Thoracic aorta (tissue), 2 donors: ENCODE measurements around the gene HMGN4. TPM values are rescaled to one million over a fixed set of nuclear protein-coding genes. Genes with fewer than 3 reads are reported as not detected.
A peak's percentile ranks its signal among the peaks of the same experiment; 100 is the strongest.

Experiments
- ATAC-seq: fragments of 150-250 bp; one replicate; pipeline ENCODE4 v1.8.0; 2017; ENCODE audit warnings: low read depth; ENCODE audit not compliant: insufficient number of reproducible peaks, low FRiP score
- DNase-seq: peaks from one replicate; pipeline ENCODE4 v3.0.0-alpha.2; 2020; ENCODE audit warnings: low spot score
- H3K27ac ChIP-seq, 2 donors: fragments of 200-600 bp; sonication (generic); 1 replicate in 1 of 2; 2 replicates in 1 of 2; pipeline ENCODE4 v1.5.1; 2016; ENCODE audit warnings: mild to moderate bottlenecking in 2 of 2, moderate library complexity in 2 of 2
- H3K27me3 ChIP-seq: fragments of 200-600 bp; sonication (generic); replicated peaks from 2 replicates; pipeline ENCODE4 v1.6.0; 2016; ENCODE audit warnings: mild to moderate bottlenecking; ENCODE audit not compliant: insufficient read depth
- H3K36me3 ChIP-seq: fragments of 200-600 bp; sonication (generic); one replicate; pipeline ENCODE4 v1.5.1; 2016
- H3K4me1 ChIP-seq, 2 donors: fragments of 200-600 bp; sonication (generic); 1 replicate in 1 of 2; 2 replicates in 1 of 2; pipeline versions ENCODE4 v1.5.1 to v1.6.0; 2016; ENCODE audit warnings: low read depth in 2 of 2, mild to moderate bottlenecking in 1 of 2; ENCODE audit not compliant: control insufficient read depth in 1 of 2
- H3K4me3 ChIP-seq: fragments of 200-600 bp; sonication (generic); 2 replicates; pipeline ENCODE4 v1.5.1; 2016; ENCODE audit warnings: mild to moderate bottlenecking
- H3K9me3 ChIP-seq: fragments of 200-600 bp; sonication (generic); 2 replicates; pipeline ENCODE4 v1.5.1; 2016
- total RNA-seq, 2 donors: library from RNA; depleted of rRNA; stranded (reverse); fragments of >200 nt; gene quantifications; one replicate each; pipeline versions ENCODE4 v1.1.0 to v1.2.3, GENCODE V29; 2016
- TF ChIP-seq, protein P1 (sequence below): fragments of 200-600 bp; sonication (generic); IDR thresholded peaks from one replicate; pipeline ENCODE4 v1.5.1; 2019; ENCODE audit warnings: antibody characterized with exemption

HMGN4 gene
- total RNA-seq, 2 donors from 2014 or later: 41.3 to 45.9 TPM

DNA sequence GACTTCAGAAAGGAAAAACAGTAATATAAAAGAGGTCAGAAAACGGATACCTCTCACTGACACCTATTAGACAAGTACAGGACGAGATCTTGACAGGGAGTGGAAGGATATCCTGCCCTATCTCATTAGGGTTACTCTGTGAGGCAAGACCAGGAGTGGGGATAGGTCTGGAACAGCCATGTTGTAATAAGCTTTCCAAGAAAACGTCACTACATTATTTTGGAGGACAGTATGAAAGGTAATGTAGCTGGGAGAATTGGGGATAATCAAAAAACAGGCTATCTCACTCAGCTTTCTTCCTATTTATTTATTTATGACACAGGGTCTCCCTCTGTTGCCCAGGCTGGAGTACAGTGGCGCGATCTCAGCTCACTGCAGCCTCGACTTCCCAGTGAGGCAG, 25.3 kb downstream of the HMGN4 start:
- ATAC-seq (no peak), DNase-seq (no peak)
- Histone ChIP-seq H3K36me3 (no peaks in the 10 kb centered on the region), H3K9me3 (no peaks in the 10 kb centered on the region), H3K27ac (no peak overlapping the region), H3K4me1 (no peaks in the 10 kb centered on the region), H3K27me3 (no peaks in the 10 kb centered on the region), H3K4me3 (no peak overlapping the region)
- TF ChIP-seq, protein P1, sequence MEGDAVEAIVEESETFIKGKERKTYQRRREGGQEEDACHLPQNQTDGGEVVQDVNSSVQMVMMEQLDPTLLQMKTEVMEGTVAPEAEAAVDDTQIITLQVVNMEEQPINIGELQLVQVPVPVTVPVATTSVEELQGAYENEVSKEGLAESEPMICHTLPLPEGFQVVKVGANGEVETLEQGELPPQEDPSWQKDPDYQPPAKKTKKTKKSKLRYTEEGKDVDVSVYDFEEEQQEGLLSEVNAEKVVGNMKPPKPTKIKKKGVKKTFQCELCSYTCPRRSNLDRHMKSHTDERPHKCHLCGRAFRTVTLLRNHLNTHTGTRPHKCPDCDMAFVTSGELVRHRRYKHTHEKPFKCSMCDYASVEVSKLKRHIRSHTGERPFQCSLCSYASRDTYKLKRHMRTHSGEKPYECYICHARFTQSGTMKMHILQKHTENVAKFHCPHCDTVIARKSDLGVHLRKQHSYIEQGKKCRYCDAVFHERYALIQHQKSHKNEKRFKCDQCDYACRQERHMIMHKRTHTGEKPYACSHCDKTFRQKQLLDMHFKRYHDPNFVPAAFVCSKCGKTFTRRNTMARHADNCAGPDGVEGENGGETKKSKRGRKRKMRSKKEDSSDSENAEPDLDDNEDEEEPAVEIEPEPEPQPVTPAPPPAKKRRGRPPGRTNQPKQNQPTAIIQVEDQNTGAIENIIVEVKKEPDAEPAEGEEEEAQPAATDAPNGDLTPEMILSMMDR: no peak

DNA sequence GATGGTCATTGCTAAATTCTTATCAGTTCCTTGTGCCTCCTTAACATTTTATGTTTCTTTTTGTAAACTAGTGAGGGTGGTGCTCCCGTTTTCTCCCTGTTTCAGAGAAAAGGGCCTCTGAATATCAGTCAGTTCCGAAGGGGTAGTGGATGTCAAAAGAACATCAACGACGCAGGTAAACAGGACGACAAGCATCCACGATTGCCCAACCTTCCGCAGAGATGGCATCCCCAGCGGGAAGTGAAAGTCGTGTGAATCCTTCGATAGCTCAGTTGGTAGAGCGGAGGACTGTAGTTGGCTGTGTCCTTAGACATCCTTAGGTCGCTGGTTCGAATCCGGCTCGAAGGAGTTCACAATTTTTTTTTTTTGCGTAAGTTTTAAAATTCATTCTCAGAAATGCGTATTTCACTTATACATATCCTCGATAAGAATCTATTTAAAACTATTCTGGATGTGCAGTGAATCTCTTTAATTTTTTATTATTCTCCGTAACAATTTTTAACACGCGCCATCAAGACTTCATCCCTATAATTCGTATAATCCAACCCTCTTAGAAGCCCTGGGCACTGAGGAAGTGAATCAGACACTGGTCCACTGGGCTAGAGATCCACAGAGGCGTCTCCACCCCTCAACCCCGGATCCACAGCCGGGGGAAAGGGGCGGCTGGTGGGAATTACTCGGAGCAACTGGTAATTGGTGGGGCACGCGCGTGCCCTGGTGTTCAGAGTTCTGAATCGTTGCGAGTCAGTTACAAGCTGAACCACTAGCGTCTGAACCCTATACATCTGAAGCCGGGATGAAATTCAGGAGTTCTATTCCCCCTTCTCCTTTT, 30.7 kb downstream of the HMGN4 start:
- TF ChIP-seq, protein P1: no peak
- H3K4me1 ChIP-seq: peaks cover 0 to 4% of the 10 kb centered on the region in 2 donors
- H3K36me3 ChIP-seq: no peaks in the 10 kb centered on the region
- no peaks in the 10 kb centered on the region for H3K27me3 ChIP-seq
- H3K4me3 ChIP-seq: peak overlapping the region; percentile 77
- H3K9me3 ChIP-seq: no peaks in the 10 kb centered on the region
- H3K27ac ChIP-seq: peak overlapping the region; percentile 45 to 48
- DNase-seq: peak; percentile 66
- ATAC-seq: peak; percentile 78

DNA sequence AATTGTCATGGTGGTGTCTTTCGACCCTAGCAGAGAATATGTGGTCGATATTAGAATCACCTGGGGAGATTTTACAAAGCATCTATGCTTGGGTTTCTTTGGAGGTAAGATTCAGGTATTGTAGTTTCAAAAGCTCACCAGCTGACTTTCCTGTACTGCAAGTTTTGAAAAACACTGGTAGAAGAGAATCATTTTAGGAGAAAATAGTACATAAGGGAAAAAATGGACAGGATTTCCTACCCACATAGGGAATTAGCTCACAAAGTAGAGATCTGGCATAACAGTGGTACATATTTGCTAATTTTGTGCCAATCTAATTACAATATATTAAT, 31.2 kb downstream of the HMGN4 start:
- Histone ChIP-seq H3K27ac (peak overlapping the region; percentile 45 to 48), H3K9me3 (no peaks in the 10 kb centered on the region), H3K27me3 (no peaks in the 10 kb centered on the region), H3K4me1 (peaks cover 0 to 4% of the 10 kb centered on the region in 2 donors), H3K4me3 (peak overlapping the region; percentile 77), H3K36me3 (no peaks in the 10 kb centered on the region)
- TF ChIP-seq, protein P1: no peak
- DNase-seq (no peak), ATAC-seq (no peak)

DNA sequence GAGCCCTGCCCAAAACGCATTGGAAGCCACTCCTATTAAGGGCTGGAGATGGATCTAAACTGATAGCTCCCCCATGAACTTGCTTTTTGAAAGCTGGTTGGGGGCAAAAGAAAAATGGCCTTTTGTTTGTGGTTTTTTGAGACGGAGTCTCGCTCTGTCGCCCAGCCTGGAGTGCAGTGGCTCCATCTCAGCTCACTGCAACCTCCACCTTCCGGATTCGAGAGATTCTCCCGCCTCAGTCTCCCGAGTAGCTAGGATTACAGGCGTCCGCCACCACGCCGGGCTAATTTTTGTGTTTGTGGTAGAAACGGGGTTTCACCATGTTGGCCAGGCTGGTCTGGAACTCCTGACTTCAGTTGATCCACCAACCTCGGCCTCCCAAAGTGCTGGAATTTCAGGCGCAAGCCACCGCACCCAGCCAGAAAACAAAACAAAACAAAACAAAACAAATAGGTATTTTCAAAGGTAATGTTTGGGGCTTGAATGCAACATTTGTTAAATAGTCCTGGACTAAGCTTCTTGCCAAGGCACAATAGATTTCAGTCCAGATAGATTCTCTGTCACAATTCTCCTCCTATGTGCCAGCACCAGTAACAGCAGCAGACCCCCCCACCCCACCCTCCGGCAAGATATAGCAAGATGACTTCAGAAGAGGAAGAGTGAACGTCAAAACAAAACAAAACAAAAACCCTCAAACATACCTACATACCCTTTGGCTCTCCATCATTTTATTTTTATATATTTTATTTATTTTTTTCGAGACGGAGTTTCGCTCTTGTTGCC, 32.1 kb downstream of the HMGN4 start:
- H3K4me3 ChIP-seq: no peak overlapping the region
- no peak for DNase-seq
- no peaks in the 10 kb centered on the region for H3K27me3 ChIP-seq
- no peak overlapping the region for H3K27ac ChIP-seq
- TF ChIP-seq, protein P1: no peak
- H3K4me1 ChIP-seq: peaks cover 0 to 4% of the 10 kb centered on the region in 2 donors
- H3K9me3 ChIP-seq: no peaks in the 10 kb centered on the region
- ATAC-seq: no peak
- no peaks in the 10 kb centered on the region for H3K36me3 ChIP-seq

DNA sequence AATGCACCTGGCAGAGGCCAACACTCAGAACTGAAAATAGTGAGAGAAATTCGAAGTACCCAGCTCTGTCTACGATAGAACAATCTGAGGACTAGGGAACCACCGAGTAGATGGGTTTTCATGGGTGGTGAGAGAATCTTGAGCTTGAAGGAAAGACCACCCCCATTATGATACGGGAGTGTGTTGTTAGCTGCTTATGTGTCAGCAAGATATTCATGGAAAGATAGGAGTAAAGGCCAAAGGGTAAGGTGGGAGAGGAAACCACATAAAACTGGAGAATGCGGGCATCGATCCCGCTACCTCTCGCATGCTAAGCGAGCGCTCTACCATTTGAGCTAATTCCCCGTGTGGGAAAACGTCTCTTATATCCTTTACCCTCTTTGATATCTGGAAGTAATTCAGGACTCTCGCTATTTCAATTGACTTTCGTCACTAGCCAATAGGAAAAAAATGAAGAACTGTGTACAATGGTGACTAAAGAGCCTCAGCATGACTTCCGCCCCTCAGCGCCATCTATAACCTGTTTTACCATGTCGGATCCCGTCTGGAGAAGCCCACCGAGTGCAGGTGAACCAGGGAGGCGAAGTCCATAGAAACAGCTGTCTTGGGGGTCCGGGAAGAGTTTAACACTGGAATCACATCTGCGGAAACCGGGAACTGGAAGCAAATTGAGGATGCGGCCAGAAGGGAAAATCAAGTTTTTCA, 33.6 kb downstream of the HMGN4 start:
- ATAC-seq: peak; percentile 82
- H3K9me3 ChIP-seq: no peaks in the 10 kb centered on the region
- TF ChIP-seq, protein P1: no peak
- peak overlapping the region; percentile 67 to 81 for H3K27ac ChIP-seq
- H3K4me1 ChIP-seq: peaks cover 0 to 4% of the 10 kb centered on the region in 2 donors
- H3K27me3 ChIP-seq: no peaks in the 10 kb centered on the region
- peak overlapping the region; percentile 75 for H3K4me3 ChIP-seq
- no peaks in the 10 kb centered on the region for H3K36me3 ChIP-seq
- DNase-seq: no peak
